ENCODE data around the gene MTA3.
"Not testable (repeated sequence)": the region's sequence is repeated elsewhere in the genome, so short reads cannot be mapped to it uniquely, and the experiment has no call there.

Gene MTA3

DNA sequence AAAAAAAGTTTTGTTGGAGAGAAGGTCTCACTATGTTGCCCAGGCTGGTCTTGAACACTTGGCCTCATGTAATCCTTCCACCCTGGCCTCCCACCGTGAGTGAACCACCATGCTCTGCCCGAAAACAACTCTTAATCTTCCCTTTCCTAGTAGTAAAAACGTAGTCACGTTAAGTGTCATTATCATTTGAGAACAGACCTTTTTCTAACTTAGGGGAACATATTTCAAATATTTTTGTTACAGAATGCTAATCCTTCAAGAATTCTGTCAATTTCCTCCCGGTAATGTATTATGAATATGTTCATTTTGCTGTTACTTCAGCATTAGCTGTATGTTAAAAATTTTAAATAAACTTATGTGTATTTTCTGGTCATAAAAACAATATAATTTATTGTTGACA lies 49.7 kb downstream of the MTA3 start:
- H3K4me2 ChIP-seq (ENCODE audit: low read depth, low read length, poor library complexity, severe bottlenecking), result no peak overlapping the region
- H4K20me1 ChIP-seq (ENCODE audit: insufficient read depth, low read length, poor library complexity, severe bottlenecking), result no peaks in the 10 kb centered on the region
- H3K9me3 ChIP-seq (ENCODE audit: insufficient read depth, low read depth, low read length), result no peaks in the 10 kb centered on the region
- H3K9me2 ChIP-seq (replicated peaks; ENCODE audit: low read depth, low read length), result no peaks in the 10 kb centered on the region
- H3K9ac ChIP-seq (ENCODE audit: low read depth, low read length, poor library complexity, severe bottlenecking), result no peak overlapping the region
- no peaks in the 10 kb centered on the region for H3K27me3 ChIP-seq (ENCODE audit: insufficient read depth, low read length, poor library complexity, severe bottlenecking)
- no peaks in the 10 kb centered on the region for H3K4me1 ChIP-seq (ENCODE audit: insufficient read depth, low read length, poor library complexity, severe bottlenecking)
- no peaks in the 10 kb centered on the region for H3F3A ChIP-seq (ENCODE audit: low read depth)
- peaks cover 31% of the 10 kb centered on the region; the same call in 1 of the 2 replicates for H3K36me3 ChIP-seq (ENCODE audit: insufficient read depth, low read length)
- H3K79me2 ChIP-seq (ENCODE audit: insufficient read depth, low read length), result no peaks in the 10 kb centered on the region
- TF ChIP-seq EZH2phosphoT487 (IDR thresholded peaks at IDR 0.05; ENCODE audit: borderline replicate concordance), result no peak
- TF ChIP-seq, protein P1, sequence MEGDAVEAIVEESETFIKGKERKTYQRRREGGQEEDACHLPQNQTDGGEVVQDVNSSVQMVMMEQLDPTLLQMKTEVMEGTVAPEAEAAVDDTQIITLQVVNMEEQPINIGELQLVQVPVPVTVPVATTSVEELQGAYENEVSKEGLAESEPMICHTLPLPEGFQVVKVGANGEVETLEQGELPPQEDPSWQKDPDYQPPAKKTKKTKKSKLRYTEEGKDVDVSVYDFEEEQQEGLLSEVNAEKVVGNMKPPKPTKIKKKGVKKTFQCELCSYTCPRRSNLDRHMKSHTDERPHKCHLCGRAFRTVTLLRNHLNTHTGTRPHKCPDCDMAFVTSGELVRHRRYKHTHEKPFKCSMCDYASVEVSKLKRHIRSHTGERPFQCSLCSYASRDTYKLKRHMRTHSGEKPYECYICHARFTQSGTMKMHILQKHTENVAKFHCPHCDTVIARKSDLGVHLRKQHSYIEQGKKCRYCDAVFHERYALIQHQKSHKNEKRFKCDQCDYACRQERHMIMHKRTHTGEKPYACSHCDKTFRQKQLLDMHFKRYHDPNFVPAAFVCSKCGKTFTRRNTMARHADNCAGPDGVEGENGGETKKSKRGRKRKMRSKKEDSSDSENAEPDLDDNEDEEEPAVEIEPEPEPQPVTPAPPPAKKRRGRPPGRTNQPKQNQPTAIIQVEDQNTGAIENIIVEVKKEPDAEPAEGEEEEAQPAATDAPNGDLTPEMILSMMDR (conservative IDR thresholded peaks at IDR 0.05; ENCODE audit: low read length), result no peak
- H2AFZ ChIP-seq (ENCODE audit: low read length), result no peak overlapping the region
- H3K4me3 ChIP-seq (ENCODE audit: low read length, poor library complexity, severe bottlenecking), result no peak overlapping the region

DNA sequence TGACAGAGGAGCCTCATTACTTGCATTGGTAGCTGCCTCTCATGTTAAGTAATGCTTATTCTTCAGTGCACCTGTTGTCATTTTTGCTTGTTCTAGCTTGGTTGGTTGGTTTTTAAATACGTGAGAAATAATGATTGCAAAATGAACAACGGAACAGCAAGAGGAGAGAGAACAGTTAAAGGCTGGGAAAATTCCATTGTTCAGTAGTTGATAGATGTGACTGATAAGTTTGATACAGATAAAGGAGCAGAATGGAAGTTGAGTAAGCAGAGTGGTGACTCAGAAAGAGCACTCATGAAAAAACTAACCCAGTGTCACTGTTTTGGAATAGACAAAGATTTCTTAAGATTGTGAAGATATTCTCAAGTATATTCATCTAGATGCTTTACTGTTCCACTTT lies 50.5 kb downstream of the MTA3 start:
- TF ChIP-seq EZH2phosphoT487 (IDR thresholded peaks at IDR 0.05; ENCODE audit: borderline replicate concordance), result no peak
- TF ChIP-seq, protein P1 (conservative IDR thresholded peaks at IDR 0.05; ENCODE audit: low read length), result no peak
- no peaks in the 10 kb centered on the region for H3K9me2 ChIP-seq (replicated peaks; ENCODE audit: low read depth, low read length)
- H3K79me2 ChIP-seq (ENCODE audit: insufficient read depth, low read length), result no peaks in the 10 kb centered on the region
- H3K4me1 ChIP-seq (ENCODE audit: insufficient read depth, low read length, poor library complexity, severe bottlenecking), result no peaks in the 10 kb centered on the region
- H3K36me3 ChIP-seq (ENCODE audit: insufficient read depth, low read length), result peaks cover 24% of the 10 kb centered on the region; the same call in 1 of the 2 replicates
- no peaks in the 10 kb centered on the region for H4K20me1 ChIP-seq (ENCODE audit: insufficient read depth, low read length, poor library complexity, severe bottlenecking)
- no peaks in the 10 kb centered on the region for H3K9me3 ChIP-seq (ENCODE audit: insufficient read depth, low read depth, low read length)
- H3K27me3 ChIP-seq (ENCODE audit: insufficient read depth, low read length, poor library complexity, severe bottlenecking), result no peaks in the 10 kb centered on the region
- H3K4me3 ChIP-seq (ENCODE audit: low read length, poor library complexity, severe bottlenecking), result no peak overlapping the region
- H3K4me2 ChIP-seq (ENCODE audit: low read depth, low read length, poor library complexity, severe bottlenecking), result no peak overlapping the region
- no peak overlapping the region for H3K9ac ChIP-seq (ENCODE audit: low read depth, low read length, poor library complexity, severe bottlenecking)
- H3F3A ChIP-seq (ENCODE audit: low read depth), result no peaks in the 10 kb centered on the region
- H2AFZ ChIP-seq (ENCODE audit: low read length), result no peak overlapping the region

DNA sequence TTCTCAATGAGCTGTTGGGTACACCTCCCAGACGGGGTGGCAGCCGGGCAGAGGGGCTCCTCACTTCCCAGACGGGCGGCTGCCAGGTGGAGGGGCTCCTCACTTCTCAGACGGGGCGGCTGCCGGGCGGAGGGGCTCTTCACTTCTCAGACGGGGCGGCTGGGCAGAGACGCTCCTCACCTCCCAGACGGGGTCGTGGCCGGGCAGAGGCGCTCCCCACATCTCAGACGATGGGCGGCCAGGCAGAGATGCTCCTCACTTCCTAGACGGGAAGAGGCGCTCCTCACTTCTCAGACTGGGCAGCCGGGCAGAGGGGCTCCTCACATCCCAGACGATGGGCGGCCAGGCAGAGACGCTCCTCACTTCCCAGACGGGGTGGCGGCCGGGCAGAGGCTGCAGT lies 53.2 kb downstream of the MTA3 start:
- H3K9me3 ChIP-seq (ENCODE audit: insufficient read depth, low read depth, low read length); H3K27me3 ChIP-seq (ENCODE audit: insufficient read depth, low read length, poor library complexity, severe bottlenecking); H3K9ac ChIP-seq (ENCODE audit: low read depth, low read length, poor library complexity, severe bottlenecking); H3K4me2 ChIP-seq (ENCODE audit: low read depth, low read length, poor library complexity, severe bottlenecking); H3K79me2 ChIP-seq (ENCODE audit: insufficient read depth, low read length); H4K20me1 ChIP-seq (ENCODE audit: insufficient read depth, low read length, poor library complexity, severe bottlenecking); H3K4me1 ChIP-seq (ENCODE audit: insufficient read depth, low read length, poor library complexity, severe bottlenecking); H2AFZ ChIP-seq (ENCODE audit: low read length); H3F3A ChIP-seq (ENCODE audit: low read depth); H3K9me2 ChIP-seq (replicated peaks; ENCODE audit: low read depth, low read length); H3K4me3 ChIP-seq (ENCODE audit: low read length, poor library complexity, severe bottlenecking): not testable (repeated sequence)
- peaks cover 14% of the 10 kb centered on the region; the same call in 1 of the 2 replicates for H3K36me3 ChIP-seq (ENCODE audit: insufficient read depth, low read length)

DNA sequence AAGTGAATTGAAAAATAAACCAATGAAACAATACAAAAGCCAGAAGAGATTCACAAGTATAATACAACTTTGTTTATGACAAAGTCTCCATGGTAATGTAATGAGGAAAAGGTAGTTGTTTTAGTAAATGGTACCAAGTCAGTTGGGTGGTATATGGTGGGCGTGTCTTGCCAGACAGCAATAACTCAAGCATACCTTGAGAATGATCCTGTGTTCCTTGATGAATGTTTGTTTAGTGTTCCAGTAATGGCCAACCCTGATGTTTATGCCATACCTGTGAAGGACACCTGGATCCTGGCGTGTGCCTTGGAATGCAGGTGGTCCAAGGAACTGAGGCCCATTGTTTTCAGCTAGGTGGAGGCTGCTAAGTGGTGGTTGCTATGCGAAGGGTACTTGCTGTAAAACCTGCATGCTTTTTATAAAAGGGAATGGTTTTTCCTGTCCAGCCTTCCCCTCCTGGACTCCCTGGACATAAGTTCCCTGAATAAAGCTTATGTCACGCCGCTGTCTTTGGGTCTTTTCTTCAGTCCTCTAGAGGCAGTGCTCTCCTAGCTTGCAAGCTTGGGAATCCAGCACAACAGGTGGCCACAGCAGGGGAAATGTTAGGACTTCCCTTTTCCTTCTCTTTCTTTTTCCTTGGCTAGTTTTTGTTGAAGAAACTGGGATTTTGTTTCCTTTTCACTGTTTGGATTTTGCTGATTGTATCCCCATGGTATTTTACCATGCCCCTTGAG lies 54.7 kb downstream of the MTA3 start:
- H3K36me3 ChIP-seq (ENCODE audit: insufficient read depth, low read length), result peaks cover 14% of the 10 kb centered on the region; the same call in 1 of the 2 replicates
- no peaks in the 10 kb centered on the region for H4K20me1 ChIP-seq (ENCODE audit: insufficient read depth, low read length, poor library complexity, severe bottlenecking)
- no peaks in the 10 kb centered on the region for H3K9me2 ChIP-seq (replicated peaks; ENCODE audit: low read depth, low read length)
- no peak overlapping the region for H2AFZ ChIP-seq (ENCODE audit: low read length)
- no peaks in the 10 kb centered on the region for H3F3A ChIP-seq (ENCODE audit: low read depth)
- no peaks in the 10 kb centered on the region for H3K79me2 ChIP-seq (ENCODE audit: insufficient read depth, low read length)
- H3K4me1 ChIP-seq (ENCODE audit: insufficient read depth, low read length, poor library complexity, severe bottlenecking), result no peaks in the 10 kb centered on the region
- H3K27me3 ChIP-seq (ENCODE audit: insufficient read depth, low read length, poor library complexity, severe bottlenecking), result no peaks in the 10 kb centered on the region
- H3K9ac ChIP-seq (ENCODE audit: low read depth, low read length, poor library complexity, severe bottlenecking), result no peak overlapping the region
- H3K9me3 ChIP-seq (ENCODE audit: insufficient read depth, low read depth, low read length), result no peaks in the 10 kb centered on the region
- no peak overlapping the region for H3K4me3 ChIP-seq (ENCODE audit: low read length, poor library complexity, severe bottlenecking)
- H3K4me2 ChIP-seq (ENCODE audit: low read depth, low read length, poor library complexity, severe bottlenecking), result no peak overlapping the region
- TF ChIP-seq EZH2phosphoT487 (IDR thresholded peaks at IDR 0.05; ENCODE audit: borderline replicate concordance), result no peak
- TF ChIP-seq, protein P1 (conservative IDR thresholded peaks at IDR 0.05; ENCODE audit: low read length), result no peak

Data from Loucy (cell line).